AG08395 (cell line): ENCODE data around the gene FYCO1.
A peak's percentile ranks its signal among the peaks of the same experiment; 100 is the strongest.

Experiments used
- DNase-seq: peaks from one replicate; pipeline ENCODE4 v3.0.0; 2012; ENCODE audit warnings: mixed read lengths, low spot score

The FYCO1 gene

GRCh38 chr3:45885979-45886705 lies 109.5 kb downstream of the FYCO1 start, which contains the start of gene CCR9:
Gene CCR9, plus strand, starts transcription at chr3:45886543. Its CDS starts 8,391 bp downstream, at chr3:45894934.
- no peak for DNase-seq

GRCh38 chr3:45884368-45885201 lies 111.0 kb downstream of the FYCO1 start:
- no peak for DNase-seq

- peak; percentile 14 for DNase-seq
These were observed 114.3 kb downstream of the FYCO1 start for GRCh38 chr3:45881078-45882022.

DNA sequence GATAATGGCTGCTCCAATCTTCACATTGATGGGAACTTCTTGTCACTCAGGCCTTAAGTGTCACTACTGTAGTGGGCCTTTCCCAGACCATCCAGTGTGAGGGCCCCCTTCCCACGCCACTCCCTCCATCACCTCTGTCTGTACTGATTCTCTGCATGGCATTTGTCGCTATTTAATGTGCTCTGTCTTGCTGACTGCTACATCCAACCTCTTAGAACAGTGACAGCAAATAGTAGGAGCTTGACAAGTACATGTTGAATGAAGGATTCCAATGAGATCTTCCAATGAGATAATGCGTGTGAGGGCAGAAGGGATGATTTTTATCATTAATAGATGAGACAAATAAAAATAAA lies 114.9 kb downstream of the FYCO1 start:
- no peak for DNase-seq

GRCh38 chr3:45878124-45878523 lies 117.5 kb downstream of the FYCO1 start:
- no peak for DNase-seq

DNA sequence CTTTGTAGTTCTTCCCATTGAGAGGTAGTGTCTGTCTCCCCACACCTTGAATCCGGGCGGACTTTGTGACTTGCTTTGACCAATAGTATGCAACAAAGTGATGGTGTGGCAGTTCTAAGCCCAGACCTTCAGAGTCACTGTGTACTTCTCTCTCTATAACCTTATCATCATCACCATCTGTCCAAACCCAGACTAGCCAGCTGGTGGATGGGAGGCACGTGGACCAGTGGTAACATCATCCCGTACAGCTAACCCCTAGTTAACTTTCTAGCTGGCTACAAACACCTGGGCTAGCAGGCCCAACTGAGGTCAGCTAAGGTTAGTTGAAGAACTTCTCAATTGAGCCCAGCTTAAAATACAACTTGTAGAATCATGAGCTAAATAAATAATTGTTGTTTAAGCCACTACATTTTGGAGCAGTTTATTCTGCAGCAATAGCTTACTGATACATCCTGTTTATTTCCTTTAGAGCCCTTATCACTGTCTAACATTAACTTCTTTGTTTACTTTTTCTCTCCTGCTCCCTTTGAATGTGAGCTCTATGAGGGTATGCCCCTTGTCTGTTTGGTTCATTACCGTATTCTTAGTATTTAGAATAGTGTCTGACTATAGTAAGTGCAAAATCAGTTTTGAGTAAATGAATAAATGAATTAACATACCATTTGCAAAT lies 120.8 kb downstream of the FYCO1 start:
- DNase-seq = no peak

- DNase-seq = no peak
These were observed 122.0 kb downstream of the FYCO1 start for GRCh38 chr3:45873638-45874037.

DNA sequence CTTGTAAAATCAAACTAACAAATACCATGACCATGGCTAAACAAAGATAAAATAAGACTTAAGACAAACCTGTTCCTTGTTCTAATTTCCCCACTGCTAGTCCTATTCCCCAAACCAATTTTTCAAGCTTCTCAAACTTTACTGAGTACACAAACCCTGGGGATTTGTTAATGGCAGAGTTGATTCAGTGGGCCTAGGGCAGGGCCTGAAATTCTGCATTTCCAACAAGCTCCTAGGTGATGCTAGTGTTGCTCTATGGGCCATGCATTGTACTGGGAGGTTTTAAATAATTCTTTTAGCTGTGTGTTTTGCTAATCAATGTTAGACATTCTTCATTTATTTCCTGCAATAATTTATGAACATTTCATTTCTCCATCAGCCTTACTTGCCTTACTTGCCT lies 122.6 kb downstream of the FYCO1 start:
- DNase-seq = no peak

DNA sequence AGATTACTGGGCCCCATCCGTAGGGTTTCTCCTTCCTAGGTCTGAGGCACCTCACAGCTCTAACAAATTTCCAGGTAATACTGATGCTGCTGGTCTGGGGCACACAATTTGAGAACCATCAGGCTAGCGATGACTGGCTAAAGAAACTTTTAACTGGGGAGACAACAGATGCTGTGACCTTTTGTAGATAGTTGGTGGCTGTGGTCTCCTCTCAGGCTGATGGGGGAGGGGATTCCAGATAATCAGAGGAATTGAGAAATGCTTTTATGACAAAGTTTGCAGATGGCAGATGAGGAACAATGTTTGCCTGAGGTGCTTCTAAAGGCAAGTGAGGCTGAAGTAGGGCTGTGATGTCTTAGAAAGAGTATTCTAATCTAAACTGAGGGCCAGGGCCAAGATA lies 123.1 kb downstream of the FYCO1 start:
- DNase-seq = no peak

GRCh38 chr3:45871780-45872179 lies 123.8 kb downstream of the FYCO1 start:
- no peak for DNase-seq

DNA sequence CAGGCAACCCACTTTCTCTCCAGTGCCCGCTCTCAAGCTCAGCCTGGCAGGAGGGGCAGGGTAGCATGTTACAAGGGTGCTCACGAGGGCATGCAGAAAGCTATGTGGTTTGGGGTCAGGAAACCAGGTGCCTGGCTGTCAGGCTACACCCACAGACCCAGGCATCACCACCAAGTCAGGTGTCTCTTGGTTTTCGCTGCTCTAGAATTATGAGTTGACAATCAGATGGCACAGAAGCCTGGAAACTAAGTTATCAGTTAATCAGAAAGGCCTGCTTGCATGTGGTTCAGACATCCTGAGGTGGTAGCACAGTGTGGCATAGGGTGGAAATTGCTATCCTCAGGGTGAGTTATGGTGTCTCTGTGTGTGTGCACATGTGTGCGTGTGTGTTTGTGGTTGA lies 125.5 kb downstream of the FYCO1 start:
- no peak for DNase-seq

DNA sequence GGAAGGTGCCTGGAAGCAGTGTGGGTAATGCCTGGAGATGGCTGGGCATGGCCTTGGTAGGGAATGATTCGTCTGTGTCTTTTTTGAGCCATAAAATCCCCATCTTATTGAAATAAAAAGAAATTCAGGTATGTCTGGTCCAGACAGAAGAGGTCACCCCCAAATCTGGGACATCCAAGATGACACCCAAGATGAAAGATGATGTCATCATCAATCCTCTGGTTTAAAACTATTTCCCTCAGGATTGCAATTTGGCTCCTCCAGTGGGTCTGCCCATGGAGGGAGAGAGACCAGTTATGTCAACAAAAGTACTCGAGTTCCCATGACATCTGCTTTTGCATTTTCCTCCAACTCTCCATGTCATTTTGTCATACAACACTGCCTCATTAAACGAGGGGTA lies 126.0 kb downstream of the FYCO1 start:
- DNase-seq = no peak

DNA sequence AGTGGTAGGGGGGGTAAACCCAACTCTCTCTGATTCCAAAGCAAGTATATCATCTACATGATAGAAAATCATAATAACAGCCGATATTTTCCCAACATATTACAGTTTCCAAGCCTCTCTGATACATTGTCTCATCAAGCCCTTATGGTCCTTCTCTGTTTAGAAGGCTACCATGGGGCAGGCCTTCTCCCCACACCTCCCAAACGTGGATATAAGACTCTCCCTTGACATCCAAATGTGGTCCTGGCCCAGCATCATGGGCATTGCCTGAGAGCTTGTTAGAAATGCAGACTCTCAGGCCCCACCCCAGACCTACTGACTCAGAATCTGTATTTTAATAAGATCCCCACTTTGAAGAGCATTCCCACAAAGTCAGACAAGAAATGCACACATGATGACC lies 127.0 kb downstream of the FYCO1 start:
- DNase-seq = no peak

GRCh38 chr3:45868213-45868612 lies 127.4 kb downstream of the FYCO1 start:
- DNase-seq = no peak
